ENCODE data around the gene CYP2F1.
"Not testable (repeated sequence)": the region's sequence is repeated elsewhere in the genome, so short reads cannot be mapped to it uniquely, and the experiment has no call there.

The CYP2F1 gene

GRCh38 chr19:41088151-41088550, 26.1 kb upstream of the CYP2F1 start, which contains the start of gene CYP2A13:
Gene CYP2A13, plus strand, starts transcription at chr19:41088451. Its CDS starts 21 bp downstream, at chr19:41088472.
- Histone ChIP-seq H3K27ac (no peak within 1 kb of the TSS), H3K36me3 (replicated peaks) (no peaks in the 10 kb centered on the region), H3K27me3 (replicated peaks) (peaks cover 8% of the 10 kb centered on the region), H3K4me3 (ENCODE audit: low read depth, low read length) (no peak within 1 kb of the TSS)
- no peak for TF ChIP-seq CTCF (IDR thresholded peaks at IDR 0.05; ENCODE audit: low read depth, low read length, missing control alignments)
- DNase-seq = no peak
- in situ Hi-C loops (cut with HindIII; ENCODE audit: low pct_ligation_motif_present, low sequenced_read_pairs) = no loop called here

GRCh38 chr19:41089959-41090358, 24.3 kb upstream of the CYP2F1 start:
- DNase-seq = no peak
- Histone ChIP-seq H3K4me3 (ENCODE audit: low read depth, low read length) (no peak overlapping the region), H3K27me3 (replicated peaks) (peaks cover 8% of the 10 kb centered on the region), H3K36me3 (replicated peaks) (no peaks in the 10 kb centered on the region), H3K27ac (no peak overlapping the region)
- TF ChIP-seq CTCF (IDR thresholded peaks at IDR 0.05; ENCODE audit: low read depth, low read length, missing control alignments) = no peak
- in situ Hi-C loops (cut with HindIII; ENCODE audit: low pct_ligation_motif_present, low sequenced_read_pairs) = no loop called here

GRCh38 chr19:41095703-41096102, 18.5 kb upstream of the CYP2F1 start:
- Histone ChIP-seq H3K4me3 (ENCODE audit: low read depth, low read length) (no peak overlapping the region), H3K27me3 (replicated peaks) (no peaks in the 10 kb centered on the region), H3K36me3 (replicated peaks) (no peaks in the 10 kb centered on the region), H3K27ac (no peak overlapping the region)
- no peak for TF ChIP-seq CTCF (IDR thresholded peaks at IDR 0.05; ENCODE audit: low read depth, low read length, missing control alignments)
- DNase-seq = no peak
- in situ Hi-C loops (cut with HindIII; ENCODE audit: low pct_ligation_motif_present, low sequenced_read_pairs) = no loop called here

- in situ Hi-C loops (cut with HindIII; ENCODE audit: low pct_ligation_motif_present, low sequenced_read_pairs) = no loop called here
- no peak for DNase-seq
- no peaks in the 10 kb centered on the region for H3K36me3 ChIP-seq (replicated peaks)
- no peak overlapping the region for H3K27ac ChIP-seq
- TF ChIP-seq CTCF (IDR thresholded peaks at IDR 0.05; ENCODE audit: low read depth, low read length, missing control alignments) = no peak
- H3K27me3 ChIP-seq (replicated peaks) = no peaks in the 10 kb centered on the region
- H3K4me3 ChIP-seq (ENCODE audit: low read depth, low read length) = no peak overlapping the region
Observed at GRCh38 chr19:41096353-41096752, 17.9 kb upstream of the CYP2F1 start.

GRCh38 chr19:41097302-41097701, 16.9 kb upstream of the CYP2F1 start:
- TF ChIP-seq CTCF (IDR thresholded peaks at IDR 0.05; ENCODE audit: low read depth, low read length, missing control alignments) = no peak
- in situ Hi-C loops (cut with HindIII; ENCODE audit: low pct_ligation_motif_present, low sequenced_read_pairs) = no loop called here
- Histone ChIP-seq H3K36me3 (replicated peaks) (no peaks in the 10 kb centered on the region), H3K27ac (no peak overlapping the region), H3K27me3 (replicated peaks) (no peaks in the 10 kb centered on the region), H3K4me3 (ENCODE audit: low read depth, low read length) (no peak overlapping the region)
- no peak for DNase-seq

GRCh38 chr19:41098762-41099161, 15.5 kb upstream of the CYP2F1 start:
- Histone ChIP-seq H3K36me3 (replicated peaks) (no peaks in the 10 kb centered on the region), H3K4me3 (ENCODE audit: low read depth, low read length) (no peak overlapping the region), H3K27ac (no peak overlapping the region), H3K27me3 (replicated peaks) (no peaks in the 10 kb centered on the region)
- TF ChIP-seq CTCF (IDR thresholded peaks at IDR 0.05; ENCODE audit: low read depth, low read length, missing control alignments) = no peak
- in situ Hi-C loops (cut with HindIII; ENCODE audit: low pct_ligation_motif_present, low sequenced_read_pairs) = no loop called here
- no peak for DNase-seq

- DNase-seq; H3K27ac ChIP-seq; in situ Hi-C loops (cut with HindIII; ENCODE audit: low pct_ligation_motif_present, low sequenced_read_pairs); H3K36me3 ChIP-seq (replicated peaks); H3K4me3 ChIP-seq (ENCODE audit: low read depth, low read length); H3K27me3 ChIP-seq (replicated peaks): not testable (repeated sequence)
Observed at GRCh38 chr19:41102210-41102609, 12.0 kb upstream of the CYP2F1 start.

Measured in brain microvascular endothelial cell (primary cell).